HG03060 (cell line): ENCODE data around the gene YBX1.
"Not testable (repeated sequence)": the region's sequence is repeated elsewhere in the genome, so short reads cannot be mapped to it uniquely, and the experiment has no call there.

Source experiments
- ATAC-seq: cut with Tn5 transposase; IDR thresholded peaks from one replicate; pipeline ENCODE4 v1.9.1; 2021; ENCODE audit warnings: low read depth, moderate number of reproducible peaks; ENCODE audit not compliant: unreplicated experiment

Gene YBX1

GRCh38 chr1:42746436-42747105, 64.4 kb downstream of the YBX1 start:
- no peak for ATAC-seq

GRCh38 chr1:42747125-42747524, 64.9 kb downstream of the YBX1 start:
- no peak for ATAC-seq

GRCh38 chr1:42748021-42748420, 65.8 kb downstream of the YBX1 start:
- no peak for ATAC-seq

- no peak for ATAC-seq
These were observed 66.5 kb downstream of the YBX1 start for GRCh38 chr1:42748461-42749410.

- no peak for ATAC-seq
These were observed 67.8 kb downstream of the YBX1 start for GRCh38 chr1:42750041-42750440.

GRCh38 chr1:42751511-42752070, 69.4 kb downstream of the YBX1 start:
- ATAC-seq: not testable (repeated sequence)

- no peak for ATAC-seq
These were observed 70.1 kb downstream of the YBX1 start for GRCh38 chr1:42752284-42752683.

GRCh38 chr1:42753070-42753469, 70.9 kb downstream of the YBX1 start:
- no peak for ATAC-seq
